ENCODE results near the gene CARD9.

The CARD9 gene

DNA sequence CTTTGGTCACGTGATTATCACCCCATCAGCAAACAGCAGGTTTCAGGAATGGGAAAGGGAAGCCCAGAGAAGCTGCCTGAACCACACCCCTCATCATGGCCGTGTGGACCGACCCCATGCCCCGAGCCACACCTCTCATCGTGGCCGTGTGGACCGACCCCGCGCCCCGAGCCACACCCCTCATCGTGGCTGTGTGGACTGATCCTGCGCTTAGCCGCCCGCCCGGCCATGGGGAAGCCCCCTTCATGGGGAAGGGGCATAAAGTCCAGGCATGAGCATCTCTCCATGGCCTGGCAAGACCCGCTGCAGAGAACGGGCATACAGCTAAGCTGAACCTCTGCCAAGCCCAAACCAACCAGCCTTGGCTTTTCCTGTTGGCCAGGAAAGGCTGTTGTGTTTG lies 20.1 kb upstream of the CARD9 start:
- H3K36me3 ChIP-seq (ENCODE audit: control insufficient read depth, insufficient read depth, low read length) = peaks cover 55% of the 10 kb centered on the region
- no peak overlapping the region for H3K27ac ChIP-seq (ENCODE audit: low read length)
- DNase-seq (ENCODE audit: low read depth, low spot score) = no peak
- no peaks in the 10 kb centered on the region for H3K9me3 ChIP-seq (ENCODE audit: control insufficient read depth, insufficient read depth, low read length)
- H3K27me3 ChIP-seq (ENCODE audit: control insufficient read depth, insufficient read depth, low read length) = no peaks in the 10 kb centered on the region
- no CpG with 5 or more reads among the region's 17 CpGs for WGBS (ENCODE audit: insufficient coverage, insufficient read length)
- H3K4me1 ChIP-seq (ENCODE audit: control insufficient read depth, insufficient read depth, low read length) = no peaks in the 10 kb centered on the region
- no peak overlapping the region for H3K4me3 ChIP-seq (ENCODE audit: low read length)

DNA sequence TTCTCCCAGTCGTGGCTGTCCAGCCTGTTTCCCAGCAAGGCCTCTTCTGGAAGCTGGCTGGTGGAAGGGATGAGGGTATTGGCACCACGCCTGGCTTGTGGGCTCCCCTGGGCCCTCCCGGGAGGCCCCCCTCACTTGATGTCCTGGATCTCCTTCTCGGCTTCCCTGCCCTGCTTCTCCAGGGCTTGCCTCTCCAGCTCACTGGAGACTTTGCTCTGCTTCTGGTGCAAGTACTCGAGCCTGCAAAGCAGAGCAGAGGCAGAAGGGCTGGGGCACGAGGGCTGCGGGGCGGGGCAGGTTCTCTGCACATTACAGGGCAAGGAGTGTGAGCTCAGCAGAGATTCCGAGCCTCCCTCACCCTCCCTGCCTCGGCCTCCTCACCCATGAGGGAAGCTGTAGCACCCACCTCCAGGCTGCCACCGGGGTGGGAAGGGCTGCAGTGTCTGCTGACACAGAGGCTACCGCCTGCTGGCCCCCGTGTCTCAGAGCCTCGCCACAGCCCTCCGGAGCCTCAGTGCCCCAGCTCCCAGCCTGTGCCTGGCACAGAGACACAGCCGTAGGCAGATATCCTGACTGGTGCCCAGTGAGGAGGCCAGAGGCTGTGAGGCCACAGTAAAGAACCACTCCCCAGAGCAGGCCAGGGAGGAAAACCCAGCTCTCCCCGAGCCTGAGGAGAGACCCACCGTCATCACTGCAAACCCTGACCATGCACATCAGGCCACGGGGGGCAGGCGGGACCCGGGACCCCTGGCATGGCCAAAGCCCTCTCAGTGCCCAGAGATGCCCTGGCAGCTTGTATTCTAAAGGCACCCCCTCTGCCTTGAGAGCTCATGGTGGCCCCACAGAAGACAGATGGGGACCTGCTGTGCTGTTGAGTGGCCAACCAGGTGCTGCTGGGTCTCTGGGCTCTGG lies 19.3 kb upstream of the CARD9 start:
- H3K4me1 ChIP-seq (ENCODE audit: control insufficient read depth, insufficient read depth, low read length) = no peaks in the 10 kb centered on the region
- no peaks in the 10 kb centered on the region for H3K27me3 ChIP-seq (ENCODE audit: control insufficient read depth, insufficient read depth, low read length)
- no peak overlapping the region; the same call in 1 of the 2 replicates for H3K4me3 ChIP-seq (ENCODE audit: low read length)
- no peak overlapping the region for H3K27ac ChIP-seq (ENCODE audit: low read length)
- no peaks in the 10 kb centered on the region for H3K9me3 ChIP-seq (ENCODE audit: control insufficient read depth, insufficient read depth, low read length)
- no peak for DNase-seq (ENCODE audit: low read depth, low spot score)
- peaks cover 62% of the 10 kb centered on the region for H3K36me3 ChIP-seq (ENCODE audit: control insufficient read depth, insufficient read depth, low read length)
- no CpG with 5 or more reads among the region's 21 CpGs for WGBS (ENCODE audit: insufficient coverage, insufficient read length)

DNA sequence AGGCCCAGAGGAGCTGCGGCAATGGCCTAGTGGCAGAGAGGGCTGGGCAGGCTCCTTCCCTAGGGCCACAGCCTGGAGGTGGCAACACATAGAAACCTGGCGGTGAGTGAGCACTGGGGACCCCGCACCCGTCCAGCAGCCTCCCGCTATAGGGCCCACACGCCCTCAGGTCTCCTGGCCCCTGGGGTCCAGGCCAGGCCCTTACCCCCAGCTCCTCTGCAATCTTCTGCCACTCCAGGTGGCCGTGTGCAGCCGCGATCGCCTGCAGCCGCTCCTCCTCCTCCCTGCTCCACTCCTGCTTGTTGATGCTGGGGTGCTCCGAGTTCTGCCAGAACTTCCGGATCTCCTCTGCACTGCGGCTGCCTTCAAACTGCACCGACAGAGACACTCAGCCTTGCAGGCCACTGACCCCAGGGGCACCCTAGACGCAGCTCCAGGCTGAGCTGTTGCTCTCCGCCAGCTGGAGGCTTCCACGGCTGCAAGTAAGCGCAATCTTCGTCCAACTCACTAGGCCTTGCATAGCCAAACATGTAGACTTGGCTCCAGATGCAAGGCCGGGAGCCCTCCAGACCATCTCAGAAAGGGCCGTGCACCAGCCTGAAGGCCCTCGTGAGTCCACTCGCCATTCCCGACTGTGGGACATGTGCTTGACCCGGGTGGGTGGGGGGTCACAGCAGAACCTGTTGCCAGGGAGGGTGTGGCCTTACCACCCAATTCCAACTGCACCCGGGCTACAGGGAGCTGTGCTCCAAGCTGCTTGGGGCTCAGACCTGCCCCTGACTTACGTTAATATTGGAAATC lies 18.5 kb upstream of the CARD9 start:
- peaks cover 64% of the 10 kb centered on the region for H3K36me3 ChIP-seq (ENCODE audit: control insufficient read depth, insufficient read depth, low read length)
- H3K4me3 ChIP-seq (ENCODE audit: low read length) = no peak overlapping the region
- H3K27me3 ChIP-seq (ENCODE audit: control insufficient read depth, insufficient read depth, low read length) = no peaks in the 10 kb centered on the region
- DNase-seq (ENCODE audit: low read depth, low spot score) = no peak
- WGBS (ENCODE audit: insufficient coverage, insufficient read length) = no CpG with 5 or more reads among the region's 28 CpGs
- no peaks in the 10 kb centered on the region for H3K9me3 ChIP-seq (ENCODE audit: control insufficient read depth, insufficient read depth, low read length)
- H3K4me1 ChIP-seq (ENCODE audit: control insufficient read depth, insufficient read depth, low read length) = no peaks in the 10 kb centered on the region
- H3K27ac ChIP-seq (ENCODE audit: low read length) = no peak overlapping the region

- Histone ChIP-seq H3K27ac (ENCODE audit: low read length) (no peak overlapping the region), H3K36me3 (ENCODE audit: control insufficient read depth, insufficient read depth, low read length) (peaks cover 42% of the 10 kb centered on the region), H3K27me3 (ENCODE audit: control insufficient read depth, insufficient read depth, low read length) (no peaks in the 10 kb centered on the region), H3K4me3 (ENCODE audit: low read length) (no peak overlapping the region), H3K9me3 (ENCODE audit: control insufficient read depth, insufficient read depth, low read length) (no peaks in the 10 kb centered on the region), H3K4me1 (ENCODE audit: control insufficient read depth, insufficient read depth, low read length) (no peaks in the 10 kb centered on the region)
- DNase-seq (ENCODE audit: low read depth, low spot score) = no peak
- no CpG with 5 or more reads among the region's 14 CpGs for WGBS (ENCODE audit: insufficient coverage, insufficient read length)
Observed at GRCh38 chr9:136389396-136389795, 15.9 kb upstream of the CARD9 start.

GRCh38 chr9:136387217-136387616 lies 13.7 kb upstream of the CARD9 start:
- WGBS (ENCODE audit: insufficient coverage, insufficient read length) = no CpG with 5 or more reads among the region's 19 CpGs
- H3K4me1 ChIP-seq (ENCODE audit: control insufficient read depth, insufficient read depth, low read length) = no peaks in the 10 kb centered on the region
- DNase-seq (ENCODE audit: low read depth, low spot score) = no peak
- no peaks in the 10 kb centered on the region for H3K9me3 ChIP-seq (ENCODE audit: control insufficient read depth, insufficient read depth, low read length)
- no peaks in the 10 kb centered on the region for H3K27me3 ChIP-seq (ENCODE audit: control insufficient read depth, insufficient read depth, low read length)
- peaks cover 48% of the 10 kb centered on the region for H3K36me3 ChIP-seq (ENCODE audit: control insufficient read depth, insufficient read depth, low read length)
- H3K4me3 ChIP-seq (ENCODE audit: low read length) = no peak overlapping the region
- no peak overlapping the region for H3K27ac ChIP-seq (ENCODE audit: low read length)

- H3K27ac ChIP-seq (ENCODE audit: low read length) = no peak overlapping the region
- peaks cover 51% of the 10 kb centered on the region for H3K36me3 ChIP-seq (ENCODE audit: control insufficient read depth, insufficient read depth, low read length)
- whole genome bisulfite sequencing (ENCODE audit: insufficient coverage, insufficient read length) = no CpG with 5 or more reads among the region's 13 CpGs
- DNase-seq (ENCODE audit: low read depth, low spot score) = no peak
- H3K4me3 ChIP-seq (ENCODE audit: low read length) = no peak overlapping the region
- no peaks in the 10 kb centered on the region for H3K4me1 ChIP-seq (ENCODE audit: control insufficient read depth, insufficient read depth, low read length)
- H3K27me3 ChIP-seq (ENCODE audit: control insufficient read depth, insufficient read depth, low read length) = no peaks in the 10 kb centered on the region
- no peaks in the 10 kb centered on the region for H3K9me3 ChIP-seq (ENCODE audit: control insufficient read depth, insufficient read depth, low read length)
Observed at GRCh38 chr9:136386018-136386417, 12.5 kb upstream of the CARD9 start.

- Histone ChIP-seq H3K9me3 (ENCODE audit: control insufficient read depth, insufficient read depth, low read length) (no peaks in the 10 kb centered on the region), H3K27me3 (ENCODE audit: control insufficient read depth, insufficient read depth, low read length) (no peaks in the 10 kb centered on the region), H3K27ac (ENCODE audit: low read length) (no peak overlapping the region), H3K36me3 (ENCODE audit: control insufficient read depth, insufficient read depth, low read length) (peaks cover 59% of the 10 kb centered on the region), H3K4me3 (ENCODE audit: low read length) (no peak overlapping the region), H3K4me1 (ENCODE audit: control insufficient read depth, insufficient read depth, low read length) (no peaks in the 10 kb centered on the region)
- no CpG with 5 or more reads among the region's 11 CpGs for WGBS (ENCODE audit: insufficient coverage, insufficient read length)
- DNase-seq (ENCODE audit: low read depth, low spot score) = no peak
Observed at GRCh38 chr9:136385015-136385414, 11.5 kb upstream of the CARD9 start.

- Histone ChIP-seq H3K4me1 (ENCODE audit: control insufficient read depth, insufficient read depth, low read length) (no peaks in the 10 kb centered on the region; the same call in 1 of the 2 replicates), H3K9me3 (ENCODE audit: control insufficient read depth, insufficient read depth, low read length) (no peaks in the 10 kb centered on the region), H3K4me3 (ENCODE audit: low read length) (no peak overlapping the region), H3K27me3 (ENCODE audit: control insufficient read depth, insufficient read depth, low read length) (no peaks in the 10 kb centered on the region), H3K36me3 (ENCODE audit: control insufficient read depth, insufficient read depth, low read length) (peaks cover 64% of the 10 kb centered on the region), H3K27ac (ENCODE audit: low read length) (no peak overlapping the region)
- WGBS (ENCODE audit: insufficient coverage, insufficient read length) = no CpG with 5 or more reads among the region's 20 CpGs
- DNase-seq (ENCODE audit: low read depth, low spot score) = no peak
Observed at GRCh38 chr9:136383436-136383835, 10.0 kb upstream of the CARD9 start.

DNA sequence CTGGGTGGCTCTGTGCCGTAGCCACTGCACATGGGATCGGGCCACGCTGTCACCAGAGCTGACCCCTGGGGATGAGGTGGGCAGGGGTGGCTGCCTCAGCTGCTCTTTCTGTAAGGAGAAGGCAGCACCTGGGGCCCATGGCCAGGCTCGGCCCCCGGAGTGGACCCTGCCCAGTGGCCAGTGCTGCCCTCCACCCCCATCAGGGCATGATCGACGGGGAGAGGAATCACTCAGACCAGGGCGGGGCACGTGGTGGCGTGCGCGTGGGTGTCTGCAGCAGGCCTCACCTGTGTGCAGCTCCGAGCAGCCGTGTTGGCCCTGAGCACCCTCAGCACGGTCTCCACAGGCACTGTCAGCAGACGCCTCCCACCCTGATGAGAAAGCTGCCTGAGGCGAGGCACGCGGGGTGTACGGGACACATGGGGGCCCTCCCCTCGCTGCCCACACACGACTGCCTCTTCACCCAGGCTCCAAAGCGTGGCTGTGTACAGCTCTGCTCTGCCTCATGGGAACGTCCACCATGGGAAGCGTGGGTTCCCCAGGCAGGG lies 8.6 kb upstream of the CARD9 start:
- peaks cover 56% of the 10 kb centered on the region for H3K36me3 ChIP-seq (ENCODE audit: control insufficient read depth, insufficient read depth, low read length)
- no peak for DNase-seq (ENCODE audit: low read depth, low spot score)
- no CpG with 5 or more reads among the region's 25 CpGs for WGBS (ENCODE audit: insufficient coverage, insufficient read length)

DNA sequence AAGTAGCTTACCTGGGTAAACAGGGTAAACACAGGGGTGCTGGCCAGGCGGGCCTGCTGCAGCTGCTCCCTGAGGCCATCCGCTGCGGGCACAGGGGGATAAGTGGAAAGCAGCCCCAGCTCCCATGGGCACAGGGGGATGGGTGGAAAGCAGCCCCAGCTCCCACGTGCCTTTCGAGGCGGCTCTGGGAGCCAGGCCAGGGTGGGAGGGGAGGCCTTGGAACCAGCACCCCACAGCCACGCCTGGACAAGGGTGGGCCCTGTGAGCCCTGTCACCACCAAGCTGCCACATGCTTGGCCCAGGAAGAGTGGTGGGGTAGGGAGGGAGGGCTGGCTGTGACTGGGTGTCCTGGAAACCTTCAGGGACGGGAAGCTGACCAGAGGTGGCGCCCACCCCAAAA lies 7.8 kb upstream of the CARD9 start:
- peaks cover 53% of the 10 kb centered on the region for H3K36me3 ChIP-seq (ENCODE audit: control insufficient read depth, insufficient read depth, low read length)
- WGBS (ENCODE audit: insufficient coverage, insufficient read length) = no CpG with 5 or more reads among the region's 9 CpGs
- DNase-seq (ENCODE audit: low read depth, low spot score) = no peak

More for the DNA sequence above, 8.6 kb upstream of the CARD9 start:
- Histone ChIP-seq H3K27ac (ENCODE audit: low read length) (no peak overlapping the region), H3K4me1 (ENCODE audit: control insufficient read depth, insufficient read depth, low read length) (no peaks in the 10 kb centered on the region; the same call in 1 of the 2 replicates), H3K4me3 (ENCODE audit: low read length) (no peak overlapping the region), H3K27me3 (ENCODE audit: control insufficient read depth, insufficient read depth, low read length) (no peaks in the 10 kb centered on the region), H3K9me3 (ENCODE audit: control insufficient read depth, insufficient read depth, low read length) (no peaks in the 10 kb centered on the region)

More for the DNA sequence above, 7.8 kb upstream of the CARD9 start:
- Histone ChIP-seq H3K27ac (ENCODE audit: low read length) (no peak overlapping the region), H3K9me3 (ENCODE audit: control insufficient read depth, insufficient read depth, low read length) (no peaks in the 10 kb centered on the region), H3K4me3 (ENCODE audit: low read length) (no peak overlapping the region), H3K4me1 (ENCODE audit: control insufficient read depth, insufficient read depth, low read length) (no peaks in the 10 kb centered on the region; the same call in 1 of the 2 replicates), H3K27me3 (ENCODE audit: control insufficient read depth, insufficient read depth, low read length) (no peaks in the 10 kb centered on the region)
